Stimulated activated naive CD8-positive, alpha-beta T cell treated with anti-CD3 and anti-CD28 coated beads, Interleukin-15, Interleukin-2, amounts not matched to agents 100 ng/mL and 50 ng/mL, for 24 hours (primary cell): Measurements from ENCODE around the gene BTBD2.
"Not testable (repeated sequence)": the region's sequence is repeated elsewhere in the genome, so short reads cannot be mapped to it uniquely, and the experiment has no call there.

Source experiments
- H3K27ac Mint-ChIP-seq: one replicate; pipeline ENCODE4 v1.8.0; 2021; ENCODE audit warnings: mild to moderate bottlenecking, mixed read lengths
- H3K27me3 Mint-ChIP-seq: one replicate; pipeline ENCODE4 v1.8.0; 2021; ENCODE audit warnings: mixed read lengths
- H3K36me3 Mint-ChIP-seq: one replicate; pipeline ENCODE4 v1.8.0; 2021; ENCODE audit warnings: low read depth, mixed read lengths
- H3K4me1 Mint-ChIP-seq: one replicate; pipeline ENCODE4 v1.8.0; 2021; ENCODE audit warnings: low read depth, mixed read lengths
- H3K4me3 Mint-ChIP-seq: one replicate; pipeline ENCODE4 v1.8.0; 2021; ENCODE audit warnings: mild to moderate bottlenecking, mixed read lengths
- H3K9me3 Mint-ChIP-seq: one replicate; pipeline ENCODE4 v1.8.0; 2021; ENCODE audit warnings: mixed read lengths

The BTBD2 gene

DNA sequence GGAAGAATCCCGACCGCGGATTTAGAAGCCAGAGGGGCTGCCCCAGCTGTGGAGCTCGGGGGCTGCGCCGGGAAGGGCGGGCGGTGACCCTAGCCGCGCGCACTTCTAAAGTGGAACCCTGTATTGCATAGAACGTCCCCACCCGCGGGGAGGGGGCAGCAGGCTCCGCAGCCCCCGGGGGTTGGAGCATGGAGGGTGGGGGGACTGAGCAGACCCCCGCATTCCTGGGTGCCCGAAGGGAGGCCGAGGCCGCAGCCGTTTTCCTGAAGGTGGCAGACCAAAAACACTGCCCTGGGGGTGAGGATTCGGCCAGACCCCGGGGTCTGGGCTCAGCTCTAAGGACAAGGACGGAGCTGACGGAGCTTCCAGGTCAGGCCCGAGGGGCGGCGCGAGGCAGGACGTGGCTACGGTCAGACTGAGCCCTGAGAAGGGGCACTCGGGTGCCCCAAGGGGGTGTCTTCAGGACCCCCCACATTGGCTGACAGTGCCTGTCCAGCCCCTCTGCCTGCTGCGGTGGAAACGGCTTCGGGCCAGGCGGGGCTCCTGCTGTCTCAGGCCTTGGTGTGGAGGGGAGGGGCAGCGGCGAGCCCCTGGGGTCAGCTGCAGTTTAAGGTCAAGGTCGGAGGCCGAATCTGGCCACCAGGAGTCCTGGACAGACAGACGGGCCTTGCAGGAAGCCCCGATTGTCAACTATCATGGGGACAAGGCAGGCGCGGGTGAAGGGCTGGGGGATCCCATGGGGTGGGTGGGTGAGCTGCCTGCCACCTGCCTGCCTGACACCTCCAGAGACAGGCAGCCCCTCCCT, 23.0 kb upstream of the BTBD2 start:
- Mint-ChIP-seq H3K27ac (no peak overlapping the region), H3K4me1 (peaks cover 24% of the 10 kb centered on the region), H3K27me3 (no peaks in the 10 kb centered on the region), H3K36me3 (peaks cover 5% of the 10 kb centered on the region), H3K4me3 (no peak overlapping the region), H3K9me3 (no peaks in the 10 kb centered on the region)

DNA sequence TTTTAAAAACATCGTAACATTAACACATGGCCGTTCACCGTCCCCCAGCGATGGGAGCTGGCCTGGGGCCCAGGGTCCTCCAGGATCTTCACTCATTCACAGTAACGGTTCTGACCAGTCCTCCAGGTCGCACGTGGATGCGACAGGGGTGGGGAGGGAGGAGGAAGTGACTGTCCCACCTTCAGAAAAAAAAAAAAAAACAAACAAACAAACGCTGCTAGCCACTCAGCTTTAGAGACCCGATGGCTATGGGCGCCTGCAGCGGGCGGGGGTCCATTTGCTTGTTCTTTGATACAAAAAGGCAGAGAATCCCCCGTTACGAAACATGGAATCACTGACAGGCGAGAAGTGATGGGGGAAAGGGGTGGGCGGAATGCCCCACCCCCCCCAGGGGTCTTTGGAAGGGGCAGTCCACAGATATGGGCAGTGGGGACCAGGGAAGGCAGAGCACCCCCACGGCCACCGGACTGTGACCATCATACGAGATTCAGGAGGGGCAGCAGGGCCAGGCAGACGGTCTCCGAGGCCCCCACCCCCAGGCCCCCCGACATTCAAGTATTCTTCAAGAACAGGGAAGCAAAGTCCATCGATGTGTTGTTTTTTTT, 22.2 kb upstream of the BTBD2 start:
- no peaks in the 10 kb centered on the region for H3K9me3 Mint-ChIP-seq
- H3K36me3 Mint-ChIP-seq: peaks cover 4% of the 10 kb centered on the region
- no peak overlapping the region for H3K27ac Mint-ChIP-seq
- peaks cover 24% of the 10 kb centered on the region for H3K4me1 Mint-ChIP-seq
- H3K4me3 Mint-ChIP-seq: no peak overlapping the region
- no peaks in the 10 kb centered on the region for H3K27me3 Mint-ChIP-seq

GRCh38 chr19:2036424-2036823, 20.9 kb upstream of the BTBD2 start:
- Mint-ChIP-seq H3K27ac (no peak overlapping the region), H3K4me3 (no peak overlapping the region), H3K9me3 (no peaks in the 10 kb centered on the region), H3K27me3 (no peaks in the 10 kb centered on the region), H3K4me1 (peaks cover 30% of the 10 kb centered on the region), H3K36me3 (peaks cover 4% of the 10 kb centered on the region)

GRCh38 chr19:2035590-2035991, 20.1 kb upstream of the BTBD2 start:
- peaks cover 3% of the 10 kb centered on the region for H3K36me3 Mint-ChIP-seq
- H3K4me3 Mint-ChIP-seq: no peak overlapping the region
- no peak overlapping the region for H3K27ac Mint-ChIP-seq
- no peaks in the 10 kb centered on the region for H3K9me3 Mint-ChIP-seq
- H3K4me1 Mint-ChIP-seq: peaks cover 24% of the 10 kb centered on the region
- H3K27me3 Mint-ChIP-seq: no peaks in the 10 kb centered on the region

GRCh38 chr19:2034729-2035589, 19.4 kb upstream of the BTBD2 start:
- no peak overlapping the region for H3K27ac Mint-ChIP-seq
- no peaks in the 10 kb centered on the region for H3K36me3 Mint-ChIP-seq
- no peaks in the 10 kb centered on the region for H3K9me3 Mint-ChIP-seq
- H3K4me1 Mint-ChIP-seq: peaks cover 24% of the 10 kb centered on the region
- H3K27me3 Mint-ChIP-seq: no peaks in the 10 kb centered on the region
- no peak overlapping the region for H3K4me3 Mint-ChIP-seq

DNA sequence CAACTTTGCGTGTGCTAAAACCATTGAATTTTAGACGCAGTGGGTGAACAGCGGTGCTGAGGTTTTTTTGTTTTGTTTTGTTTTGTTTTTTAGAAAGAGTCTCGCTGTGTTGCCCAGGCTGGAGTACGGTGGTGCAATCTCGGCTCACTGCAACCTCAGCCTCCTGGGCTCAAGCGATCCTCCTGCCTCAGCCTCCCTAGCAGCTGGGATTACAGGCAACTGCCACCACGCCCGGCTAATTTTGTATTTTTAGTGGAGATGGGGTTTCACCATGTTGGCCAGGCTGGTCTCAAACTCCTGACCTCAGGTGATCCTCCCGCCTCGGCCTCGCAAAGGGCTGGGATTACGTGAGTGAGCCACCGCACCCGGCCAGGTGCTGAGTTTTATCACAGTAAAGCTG, 18.7 kb upstream of the BTBD2 start:
- H3K9me3 Mint-ChIP-seq, H3K36me3 Mint-ChIP-seq, H3K27me3 Mint-ChIP-seq, H3K4me3 Mint-ChIP-seq, H3K27ac Mint-ChIP-seq: not testable (repeated sequence)
- peaks cover 24% of the 10 kb centered on the region for H3K4me1 Mint-ChIP-seq

DNA sequence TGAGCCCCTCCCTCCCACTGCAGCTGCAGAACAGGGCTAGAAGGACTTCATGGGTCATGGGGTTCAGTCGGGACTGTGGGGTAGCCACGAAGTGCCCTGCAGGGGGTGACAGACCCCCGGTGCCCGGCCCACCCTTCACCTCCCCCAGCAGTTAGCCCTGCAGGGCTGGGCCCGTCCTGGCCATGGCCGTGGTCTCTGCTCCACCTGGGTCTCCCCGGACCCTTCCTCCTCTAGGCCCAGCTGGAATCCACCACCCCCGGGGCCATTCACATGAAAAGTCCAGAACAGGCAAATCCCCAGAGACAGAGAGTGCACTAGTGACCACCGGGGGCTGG, 18.3 kb upstream of the BTBD2 start:
- no peak overlapping the region for H3K4me3 Mint-ChIP-seq
- no peaks in the 10 kb centered on the region for H3K36me3 Mint-ChIP-seq
- no peaks in the 10 kb centered on the region for H3K27me3 Mint-ChIP-seq
- H3K4me1 Mint-ChIP-seq: peaks cover 24% of the 10 kb centered on the region
- H3K27ac Mint-ChIP-seq: no peak overlapping the region
- H3K9me3 Mint-ChIP-seq: no peaks in the 10 kb centered on the region

- no peaks in the 10 kb centered on the region for H3K27me3 Mint-ChIP-seq
- H3K27ac Mint-ChIP-seq: no peak overlapping the region
- H3K9me3 Mint-ChIP-seq: no peaks in the 10 kb centered on the region
- no peaks in the 10 kb centered on the region for H3K36me3 Mint-ChIP-seq
- peaks cover 24% of the 10 kb centered on the region for H3K4me1 Mint-ChIP-seq
- no peak overlapping the region for H3K4me3 Mint-ChIP-seq
Observed at GRCh38 chr19:2033115-2033824, 17.8 kb upstream of the BTBD2 start.

DNA sequence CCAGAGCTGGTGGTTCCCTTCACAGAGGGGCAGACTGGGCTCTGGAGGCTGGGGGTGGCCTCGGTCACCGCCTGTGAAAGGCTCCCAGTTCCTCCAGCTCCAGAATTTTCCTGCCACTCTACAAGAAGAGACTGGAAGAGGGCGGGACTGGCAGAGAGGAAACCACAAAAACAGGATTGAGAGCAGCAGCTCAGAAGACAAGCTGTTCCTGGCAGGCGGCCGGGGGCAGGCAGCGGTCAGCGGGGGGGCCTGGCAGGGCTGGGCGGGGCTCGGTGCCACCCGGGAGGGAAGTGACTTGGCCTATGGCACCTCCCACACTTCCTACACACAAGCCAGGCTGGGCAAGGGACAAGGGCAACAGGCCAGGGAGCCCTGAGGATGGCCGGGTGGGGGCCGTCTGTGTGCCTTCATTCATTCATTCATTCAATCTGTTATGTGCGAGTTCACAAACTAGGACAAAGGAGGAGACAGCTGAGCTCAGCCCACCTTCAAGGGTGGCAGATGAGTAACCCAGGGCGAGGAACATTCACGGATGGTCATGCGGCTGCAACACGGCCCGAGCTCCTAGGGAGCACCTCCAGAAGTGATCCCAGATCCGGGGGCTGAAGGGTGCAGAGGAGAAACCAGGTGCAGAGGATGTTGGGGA, 16.9 kb upstream of the BTBD2 start:
- Mint-ChIP-seq H3K36me3 (no peaks in the 10 kb centered on the region), H3K27me3 (no peaks in the 10 kb centered on the region), H3K9me3 (no peaks in the 10 kb centered on the region), H3K27ac (peak overlapping the region; percentile 57), H3K4me3 (peak overlapping the region; percentile 63), H3K4me1 (peaks cover 24% of the 10 kb centered on the region)

DNA sequence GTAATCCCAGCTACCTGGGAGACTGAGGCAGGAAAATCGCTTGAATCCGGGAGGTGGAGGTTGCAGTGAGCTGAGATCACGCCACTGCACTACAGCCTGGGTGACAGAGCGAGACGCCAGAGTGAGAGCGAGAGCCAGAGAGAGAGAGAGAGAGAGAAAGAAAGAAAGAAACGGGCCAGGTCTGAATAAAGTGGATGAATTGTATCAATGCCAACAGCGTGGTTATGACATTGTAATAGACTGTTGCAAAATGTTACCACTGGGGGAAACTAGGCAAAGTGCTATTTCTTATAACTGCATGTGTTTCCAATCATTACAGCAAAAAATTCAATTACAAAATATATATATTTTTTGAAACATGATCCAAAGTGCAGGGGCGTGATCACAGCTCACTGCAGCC, 11.8 kb upstream of the BTBD2 start:
- Mint-ChIP-seq H3K27me3 (no peaks in the 10 kb centered on the region), H3K36me3 (no peaks in the 10 kb centered on the region), H3K4me3 (no peak overlapping the region), H3K9me3 (no peaks in the 10 kb centered on the region), H3K4me1 (peaks cover 7% of the 10 kb centered on the region), H3K27ac (no peak overlapping the region)

DNA sequence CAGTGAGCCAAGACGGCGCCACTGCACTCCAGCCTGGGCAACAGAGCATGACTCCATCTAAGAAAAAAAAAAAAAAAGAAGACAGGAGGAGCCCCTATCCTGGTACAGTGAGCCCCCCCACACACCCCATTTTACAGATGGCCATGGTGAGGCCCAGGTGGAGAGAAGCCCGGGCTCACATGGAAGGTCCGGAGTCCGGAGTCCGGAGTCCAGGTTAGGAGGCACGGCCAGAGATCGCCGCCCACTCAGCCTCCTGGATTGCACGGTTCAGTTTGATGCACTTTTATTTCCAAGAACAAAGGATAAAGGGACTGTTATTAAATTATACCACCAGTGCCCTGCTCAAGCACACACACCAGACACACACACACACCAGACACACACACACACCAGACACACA, 11.3 kb upstream of the BTBD2 start:
- H3K4me3 Mint-ChIP-seq: no peak overlapping the region

DNA sequence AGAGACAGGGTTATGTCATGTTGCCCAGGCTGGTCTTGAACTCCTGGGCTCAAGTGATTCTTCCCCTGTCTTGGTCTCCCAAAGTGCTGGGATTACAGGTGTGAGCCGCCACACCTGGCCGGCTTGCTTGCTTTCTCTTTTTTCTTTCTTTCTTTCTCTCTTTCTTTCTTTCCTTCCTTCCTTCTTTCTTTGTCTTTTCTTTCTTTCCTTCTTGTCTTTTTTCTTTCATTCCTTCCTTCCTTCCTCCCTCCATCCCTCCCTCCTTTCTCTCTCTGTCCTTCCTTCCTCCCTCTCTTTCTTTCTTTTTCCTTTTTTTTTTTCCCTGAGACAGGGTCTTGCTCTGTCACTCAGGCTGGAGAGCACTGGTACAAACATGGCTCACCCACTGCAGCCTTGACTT, 6.8 kb upstream of the BTBD2 start:
- Mint-ChIP-seq H3K4me1 (peaks cover 6% of the 10 kb centered on the region), H3K27ac (no peak overlapping the region), H3K4me3 (no peak overlapping the region), H3K9me3 (no peaks in the 10 kb centered on the region), H3K27me3 (no peaks in the 10 kb centered on the region), H3K36me3 (no peaks in the 10 kb centered on the region)

More for the DNA sequence above, 11.3 kb upstream of the BTBD2 start:
- H3K9me3 Mint-ChIP-seq: no peaks in the 10 kb centered on the region
- H3K27me3 Mint-ChIP-seq: no peaks in the 10 kb centered on the region
- no peaks in the 10 kb centered on the region for H3K36me3 Mint-ChIP-seq
- H3K4me1 Mint-ChIP-seq: peaks cover 1% of the 10 kb centered on the region
- H3K27ac Mint-ChIP-seq: no peak overlapping the region

- Mint-ChIP-seq H3K27ac (no peak overlapping the region), H3K36me3 (no peaks in the 10 kb centered on the region), H3K4me3 (no peak overlapping the region), H3K4me1 (peaks cover 6% of the 10 kb centered on the region), H3K9me3 (no peaks in the 10 kb centered on the region), H3K27me3 (no peaks in the 10 kb centered on the region)
Observed at GRCh38 chr19:2021453-2022140, 6.1 kb upstream of the BTBD2 start.

- Mint-ChIP-seq H3K36me3 (no peaks in the 10 kb centered on the region), H3K27me3 (no peaks in the 10 kb centered on the region), H3K27ac (no peak overlapping the region), H3K9me3 (no peaks in the 10 kb centered on the region), H3K4me1 (peaks cover 12% of the 10 kb centered on the region), H3K4me3 (no peak overlapping the region)
Observed at GRCh38 chr19:2018752-2019151, 3.2 kb upstream of the BTBD2 start.
